Epithelial cell of esophagus (primary cell): Measurements from ENCODE around the gene LEF1.

ENCODE experiments used
- DNase-seq: peaks from one replicate; pipeline ENCODE4 v3.0.0; 2010; ENCODE audit warnings: low read depth
- H3K4me3 ChIP-seq: 2 replicates; pipeline ENCODE4 v1.5.1; 2011; ENCODE audit warnings: mild to moderate bottlenecking, low read length, control low read depth
- CTCF ChIP-seq: IDR thresholded peaks from 2 replicates; pipeline ENCODE4 v1.5.1; 2011; ENCODE audit warnings: low read depth, mild to moderate bottlenecking, low read length, control low read depth, inconsistent platforms; ENCODE audit not compliant: insufficient read depth; ENCODE audit errors: missing control alignments

LEF1 gene

GRCh38 chr4:108180513-108180912 lies 11.8 kb upstream of the LEF1 start:
- no peak for DNase-seq
- no peak overlapping the region for H3K4me3 ChIP-seq
- TF ChIP-seq CTCF = no peak

GRCh38 chr4:108175966-108176365 lies 7.2 kb upstream of the LEF1 start:
- no peak overlapping the region for H3K4me3 ChIP-seq
- no peak for DNase-seq
- TF ChIP-seq CTCF = no peak

GRCh38 chr4:108174856-108175255 lies 6.1 kb upstream of the LEF1 start:
- TF ChIP-seq CTCF = no peak

GRCh38 chr4:108173599-108174057 lies 4.9 kb upstream of the LEF1 start:
- H3K4me3 ChIP-seq = peak overlapping the region; percentile 46
- TF ChIP-seq CTCF = no peak
- DNase-seq = no peak

More at GRCh38 chr4:108174856-108175255, 6.1 kb upstream of the LEF1 start:
- no peak for DNase-seq
- H3K4me3 ChIP-seq = no peak overlapping the region

GRCh38 chr4:108172753-108173598 lies 4.2 kb upstream of the LEF1 start:
- TF ChIP-seq CTCF = no peak
- peak overlapping the region; percentile 46 for H3K4me3 ChIP-seq
- DNase-seq = peak; percentile 25

GRCh38 chr4:108172231-108172752 lies 3.6 kb upstream of the LEF1 start:
- DNase-seq = no peak
- H3K4me3 ChIP-seq = no peak overlapping the region
- no peak for TF ChIP-seq CTCF
